Measurements from ENCODE around the gene CCDC152.

The CCDC152 gene

GRCh38 chr5:42784132-42784531 lies 27.5 kb downstream of the CCDC152 start:
- DNase-seq: no peak

GRCh38 chr5:42785756-42786155 lies 29.1 kb downstream of the CCDC152 start:
- DNase-seq: no peak

GRCh38 chr5:42787073-42787472 lies 30.5 kb downstream of the CCDC152 start:
- DNase-seq: no peak

GRCh38 chr5:42787845-42788244 lies 31.2 kb downstream of the CCDC152 start:
- no peak for DNase-seq

DNA sequence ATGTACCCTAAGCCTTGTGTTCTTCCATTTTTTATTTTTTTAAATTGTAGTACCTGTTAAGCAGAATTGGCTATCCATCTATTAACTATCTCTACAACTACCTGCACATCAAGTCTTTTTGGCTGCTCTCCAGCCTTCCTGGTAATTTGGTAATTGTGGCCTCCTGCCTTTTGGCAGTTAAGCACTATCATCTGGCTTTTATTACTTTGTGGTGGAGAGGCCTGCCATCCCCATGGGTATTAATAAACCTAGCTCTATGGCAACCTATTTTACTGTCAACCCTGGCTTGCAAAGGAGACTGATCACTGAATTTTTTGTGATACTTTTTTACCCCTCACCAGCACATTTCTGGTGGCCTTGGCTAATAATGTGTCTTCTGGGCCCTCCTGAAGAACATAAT lies 34.5 kb downstream of the CCDC152 start:
- DNase-seq: no peak

- no peak for DNase-seq
These were observed 41.9 kb downstream of the CCDC152 start for GRCh38 chr5:42798284-42799240.

- no peak for DNase-seq
These were observed 42.6 kb downstream of the CCDC152 start for GRCh38 chr5:42799241-42799608.

DNA sequence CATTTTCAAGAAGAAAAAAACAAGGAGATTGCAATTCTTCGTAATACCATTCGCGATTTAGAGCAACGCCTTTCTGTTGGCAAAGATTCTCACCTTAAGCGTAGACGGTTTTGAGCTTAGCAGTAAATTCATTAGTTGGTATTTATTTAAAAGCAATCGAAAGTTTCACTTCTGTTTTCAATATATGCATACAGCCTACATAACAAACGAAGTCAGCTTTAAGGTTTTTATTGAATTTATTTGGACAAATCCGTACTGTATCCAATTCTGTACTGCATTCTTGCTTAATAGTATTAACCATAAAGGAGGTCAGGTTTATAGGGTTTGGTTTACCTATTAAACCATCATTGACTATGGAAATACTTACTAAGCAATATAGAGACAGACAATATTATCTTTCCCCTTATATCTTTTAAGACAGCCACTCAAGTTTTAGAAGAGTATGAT lies 43.1 kb downstream of the CCDC152 start:
- DNase-seq: no peak

- DNase-seq: no peak
These were observed 44.2 kb downstream of the CCDC152 start for GRCh38 chr5:42800748-42801330.

DNA sequence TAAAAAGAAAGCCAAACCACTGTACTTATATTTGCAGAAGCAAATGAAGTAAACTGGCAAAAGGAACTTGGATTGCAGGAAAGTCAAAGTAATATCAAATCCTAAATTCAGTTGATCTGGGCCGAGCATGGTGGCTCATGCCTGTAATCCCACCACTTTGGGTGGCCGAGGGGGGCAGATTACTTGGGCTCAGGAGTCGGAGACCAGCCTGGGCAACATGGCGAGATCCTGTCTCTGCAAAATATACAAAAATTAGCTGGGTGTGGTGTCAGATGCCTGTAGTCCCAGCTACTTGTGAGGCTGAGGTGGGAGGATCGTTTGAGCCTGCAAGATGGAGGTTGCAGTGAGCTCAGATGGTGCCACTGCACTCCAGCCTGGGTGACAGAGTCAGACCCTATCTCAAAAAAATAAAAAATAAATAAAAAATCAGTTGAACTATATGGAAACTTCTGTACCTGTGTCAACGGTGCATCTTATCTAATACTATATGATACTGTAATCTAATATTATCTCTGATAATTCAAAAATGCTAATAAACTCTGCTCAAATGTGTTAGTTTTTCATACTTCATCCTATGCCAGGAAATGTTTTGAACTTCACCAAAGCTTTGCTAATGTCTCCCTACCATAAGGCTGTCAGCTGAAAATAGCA lies 45.0 kb downstream of the CCDC152 start:
- DNase-seq: no peak

- no peak for DNase-seq
These were observed 48.2 kb downstream of the CCDC152 start for GRCh38 chr5:42804717-42805339.

- DNase-seq: no peak
These were observed 49.5 kb downstream of the CCDC152 start for GRCh38 chr5:42806004-42806700.

- DNase-seq: no peak
These were observed 50.2 kb downstream of the CCDC152 start for GRCh38 chr5:42806701-42807262.

GRCh38 chr5:42807722-42808447 lies 51.3 kb downstream of the CCDC152 start:
- no peak for DNase-seq

GRCh38 chr5:42808888-42809611 lies 52.4 kb downstream of the CCDC152 start:
- DNase-seq: no peak

- DNase-seq: no peak
These were observed 54.4 kb downstream of the CCDC152 start for GRCh38 chr5:42810834-42811590.

DNA sequence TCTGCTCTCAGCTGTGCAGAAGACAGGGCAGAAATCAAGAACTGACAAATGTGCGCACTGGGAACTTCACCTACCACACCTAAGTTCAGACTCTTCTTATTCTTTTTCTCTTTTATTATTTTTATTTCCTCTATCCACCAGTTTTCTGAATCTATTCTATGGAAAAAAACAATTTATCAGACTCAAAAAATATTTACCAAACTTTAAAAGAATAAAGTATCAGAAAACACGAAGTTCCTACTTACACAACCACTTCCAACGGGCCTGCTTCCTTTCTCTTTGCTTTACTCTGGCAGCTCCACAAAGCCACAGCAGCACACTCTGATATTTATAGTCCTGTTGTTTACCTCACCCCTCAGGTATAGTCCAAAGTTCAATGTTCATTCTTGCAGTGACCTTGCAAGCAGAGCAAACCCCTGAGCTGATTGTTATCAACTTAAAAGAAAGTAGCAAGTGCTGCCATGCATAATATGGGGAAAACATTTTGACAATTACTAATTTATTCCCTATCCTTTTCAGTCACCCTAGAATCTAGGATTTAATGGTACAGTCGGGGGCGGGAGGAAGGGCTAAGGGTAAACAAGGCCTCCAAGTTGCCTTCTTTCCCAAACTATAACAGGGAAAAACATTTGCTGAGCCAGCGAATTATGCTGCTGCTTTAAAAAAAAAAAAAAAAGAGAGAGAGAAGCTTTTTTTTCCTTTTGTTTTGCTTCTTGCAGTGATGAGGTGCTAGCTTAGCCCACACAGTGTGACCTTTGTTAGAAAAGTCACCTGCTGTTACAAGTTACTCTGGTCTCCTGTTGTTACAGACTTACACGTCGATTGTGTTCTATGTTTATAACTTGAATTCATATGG lies 55.2 kb downstream of the CCDC152 start, which contains the start of gene SELENOP:
Gene SELENOP (minus strand): TSS at position 302 of the 856 bp plus-strand sequence. CDS start 3,539 bp downstream, outside the sequence.
- DNase-seq: no peak

DNA sequence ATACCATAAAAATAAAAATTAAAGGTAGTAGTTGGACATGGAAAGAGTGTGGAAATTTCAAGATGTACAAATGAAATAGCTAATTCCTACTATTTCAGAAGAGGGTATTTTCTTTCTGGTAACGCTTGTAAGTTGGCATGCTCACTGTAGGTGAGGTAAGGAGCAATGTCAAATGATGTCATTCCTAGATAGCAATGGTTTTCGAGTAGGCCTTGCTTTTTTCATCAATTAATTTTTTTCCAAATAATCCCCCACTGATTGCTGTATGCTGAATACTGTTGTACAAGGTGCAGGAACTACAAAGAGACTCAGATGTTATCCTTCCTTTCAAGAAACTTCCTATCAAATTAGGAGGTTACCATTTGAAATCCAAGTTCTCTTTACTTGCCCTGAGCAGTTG lies 56.0 kb downstream of the CCDC152 start:
- no peak for DNase-seq

- DNase-seq: no peak
These were observed 56.9 kb downstream of the CCDC152 start for GRCh38 chr5:42813533-42813932.

All from CD4-positive, alpha-beta T cell treated with Interleukin-21 for 1 hour (primary cell).